ENCODE results near the gene TBC1D14. TPM values are rescaled to one million over a fixed set of nuclear protein-coding genes. Genes with fewer than 3 reads are reported as not detected.

The TBC1D14 gene
- total RNA-seq, 1 experiment from 2014 or later = 50.2 TPM

- Histone ChIP-seq H3K14ac (ENCODE audit: insufficient read depth, low read length) (no peak overlapping the region), H3K18ac (ENCODE audit: insufficient read length, low read depth, low read length) (no peak overlapping the region), H3K9ac (ENCODE audit: extremely low read depth, insufficient read length, low read length) (no peak overlapping the region), H3K4me1 (ENCODE audit: insufficient read depth, low read length) (peaks cover 6% of the 10 kb centered on the region; the same call in 1 of the 2 replicates), H4K91ac (ENCODE audit: insufficient read length, low read depth, low read length) (no peak overlapping the region), H3K27me3 (ENCODE audit: insufficient read depth, low read length) (no peaks in the 10 kb centered on the region), H3K27ac (ENCODE audit: insufficient read length, low read depth, low read length) (no peak overlapping the region), H2AFZ (ENCODE audit: low read length) (no peak overlapping the region), H3K9me3 (ENCODE audit: control insufficient read depth, low read depth, low read length) (no peaks in the 10 kb centered on the region), H4K5ac (ENCODE audit: insufficient read length, low read depth, low read length) (no peak overlapping the region), H4K20me1 (ENCODE audit: control insufficient read depth, insufficient read depth, insufficient read length) (no peaks in the 10 kb centered on the region), H2BK120ac (ENCODE audit: low read depth, low read length, poor library complexity, severe bottlenecking) (no peak overlapping the region), H2AK5ac (ENCODE audit: insufficient read length, low read length) (no peak overlapping the region), H4K8ac (replicated peaks; ENCODE audit: insufficient read length, low read depth, low read length) (no peak overlapping the region), H2BK20ac (ENCODE audit: low read depth, low read length, poor library complexity, severe bottlenecking) (no peak overlapping the region), H3K79me1 (ENCODE audit: insufficient read depth, low read depth, low read length, poor library complexity, severe bottlenecking) (peaks cover 3% of the 10 kb centered on the region), H2BK5ac (ENCODE audit: insufficient read length, low read length) (no peak overlapping the region), H3K4ac (ENCODE audit: low read depth, low read length) (no peak overlapping the region), H3T11ph (ENCODE audit: low read length) (no peak overlapping the region), H3K56ac (ENCODE audit: insufficient read length, low read depth, low read length) (no peak overlapping the region), H2BK12ac (ENCODE audit: insufficient read length, low read depth, low read length) (no peak overlapping the region), H3K23ac (ENCODE audit: insufficient read length, low read depth, low read length) (no peak overlapping the region), H3K4me2 (ENCODE audit: insufficient read depth, insufficient read length, low read length) (no peak overlapping the region), H2BK15ac (ENCODE audit: low read depth, low read length) (no peak overlapping the region), H3K79me2 (ENCODE audit: insufficient read depth, low read length) (peaks cover 1% of the 10 kb centered on the region; the same call in 1 of the 2 replicates), H3K23me2 (ENCODE audit: insufficient read length, low read depth, low read length, poor library complexity, severe bottlenecking) (no peaks in the 10 kb centered on the region)
- Mint-ChIP-seq H3K36me3 (ENCODE audit: insufficient read depth in 1 of 3, low read depth in 3 of 3) (peaks cover 5 to 15% (median 13%) of the 10 kb centered on the region in 3 experiments; a peak in 6 of 7 replicates), H3K4me3 (no peak overlapping the region; a peak in 1 of 5 replicates), H3K4me1 (peaks cover 43 to 47% of the 10 kb centered on the region in 2 experiments), H3K27ac (peak overlapping the region in 2 of 3 experiments; percentile 83 to 85; a peak in 4 of 7 replicates), H3K27me3 (ENCODE audit: low read depth) (no peaks in the 10 kb centered on the region), H3K9me3 (no peaks in the 10 kb centered on the region)
- no peak for TF ChIP-seq CTCF (conservative IDR thresholded peaks at IDR 0.05)
- no CpG with 5 or more reads among the region's 6 CpGs for WGBS (ENCODE audit: extremely low coverage, insufficient read length, low lambda C conversion rate)
- no peak for DNase-seq
Observed at GRCh38 chr4:6937201-6937600, 27.6 kb downstream of the TBC1D14 start.
